CD4-positive, alpha-beta T cell (primary cell): Measurements from ENCODE around the gene ZSWIM1. TPM values are rescaled to one million over a fixed set of nuclear protein-coding genes. Genes with fewer than 3 reads are reported as not detected.

Source experiments
- ATAC-seq: fragments of 200-7000 bp; cut with Tn5 transposase; one replicate; pipeline ENCODE4 v1.10.0; 2022; ENCODE audit warnings: mild to moderate bottlenecking; ENCODE audit not compliant: poor library complexity
- CTCF ChIA-PET: fragments of 350-600 bp; sonication (Branson Sonifier 250); formaldehyde crosslinking; loops from one replicate; lab custom pipeline; 2021; ENCODE audit warnings: antibody characterized with exemption, inconsistent platforms; lab: Charles Lee
- POLR2A ChIA-PET: fragments of 350-600 bp; sonication (Branson Sonifier 250); formaldehyde crosslinking; loops from one replicate; lab custom pipeline; 2021; ENCODE audit warnings: antibody characterized with exemption, inconsistent platforms; lab: Charles Lee
- DNase-seq, 14 experiments: peaks; one replicate each; pipeline ENCODE4 v3.0.0-alpha.2; 2013 to 2020; ENCODE audit warnings: mixed read lengths in 2 of 14
- H3K27ac ChIP-seq, 2 donors: one replicate each; pipeline versions ENCODE4 v1.5.1 to v1.7.0; 2013; ENCODE audit warnings: low read length in 2 of 2, low read depth in 1 of 2, mild to moderate bottlenecking in 1 of 2
- H3K27me3 ChIP-seq, 2 experiments: 1 replicate in 1 of 2; 2 replicates in 1 of 2; pipeline versions ENCODE4 v1.6.1 to v1.7.0; 2013; ENCODE audit warnings: low read length in 2 of 2, control low read depth in 1 of 2, mild to moderate bottlenecking in 1 of 2, moderate library complexity in 1 of 2; ENCODE audit not compliant: insufficient read depth in 2 of 2, control insufficient read depth in 1 of 2
- H3K36me3 ChIP-seq: one replicate; pipeline ENCODE4 v1.6.1; 2013; ENCODE audit warnings: low read length, control low read depth; ENCODE audit not compliant: insufficient read depth
- H3K4me1 ChIP-seq: one replicate; pipeline ENCODE4 v1.6.1; 2013; ENCODE audit warnings: low read length, control low read depth; ENCODE audit not compliant: insufficient read depth
- H3K4me3 ChIP-seq: one replicate; pipeline ENCODE4 v1.5.1; 2013; ENCODE audit warnings: mild to moderate bottlenecking, low read length, moderate library complexity
- H3K9me3 ChIP-seq, 2 experiments: 1 replicate in 1 of 2; 2 replicates in 1 of 2; pipeline versions ENCODE4 v1.6.1 to v1.7.0; 2013; ENCODE audit warnings: low read length in 2 of 2, mild to moderate bottlenecking in 2 of 2, control low read depth in 1 of 2, moderate library complexity in 1 of 2; ENCODE audit not compliant: control insufficient read depth in 1 of 2, insufficient read depth in 1 of 2
- H3K27ac Mint-ChIP-seq: one replicate; pipeline ENCODE4 v1.8.0; 2020; ENCODE audit warnings: mixed read lengths
- H3K27me3 Mint-ChIP-seq: one replicate; pipeline ENCODE4 v1.8.0; 2021; ENCODE audit warnings: mixed read lengths
- H3K36me3 Mint-ChIP-seq: one replicate; pipeline ENCODE4 v1.8.0; 2021; ENCODE audit warnings: low read depth, mixed read lengths
- H3K4me1 Mint-ChIP-seq: one replicate; pipeline ENCODE4 v1.8.0; 2021; ENCODE audit warnings: low read depth, mixed read lengths
- H3K4me3 Mint-ChIP-seq: one replicate; pipeline ENCODE4 v1.8.0; 2020; ENCODE audit warnings: mild to moderate bottlenecking, mixed read lengths
- H3K9me3 Mint-ChIP-seq: one replicate; pipeline ENCODE4 v1.8.0; 2020; ENCODE audit warnings: mixed read lengths
- intact Hi-C, 2 experiments: fragments of 100-400 bp; cut with DNase I in 1 of 2; cut with micrococcal nuclease in 1 of 2; formaldehyde crosslinking; loops; one replicate each; pipeline versions ENCODE4 v1.15.1 to v1.9.0; 2023 to 2025; cut with DNase I, micrococcal nuclease
- total RNA-seq, 174 experiments: library from RNA in 2 of 174; stranded (reverse) in 2 of 174; gene quantifications; one replicate each; pipeline ENCODE4 v1.2.3 and lab custom pipeline; 2021 to 2026
- TF ChIP-seq, protein P1 (sequence below): fragments of 200-600 bp; IDR thresholded peaks from one replicate; pipeline ENCODE4 v1.8.0; 2022; ENCODE audit warnings: antibody characterized with exemption, mild to moderate bottlenecking

ZSWIM1 gene
- total RNA-seq, 2 experiments from 2014 or later: 9.3 to 10.7 TPM

DNA sequence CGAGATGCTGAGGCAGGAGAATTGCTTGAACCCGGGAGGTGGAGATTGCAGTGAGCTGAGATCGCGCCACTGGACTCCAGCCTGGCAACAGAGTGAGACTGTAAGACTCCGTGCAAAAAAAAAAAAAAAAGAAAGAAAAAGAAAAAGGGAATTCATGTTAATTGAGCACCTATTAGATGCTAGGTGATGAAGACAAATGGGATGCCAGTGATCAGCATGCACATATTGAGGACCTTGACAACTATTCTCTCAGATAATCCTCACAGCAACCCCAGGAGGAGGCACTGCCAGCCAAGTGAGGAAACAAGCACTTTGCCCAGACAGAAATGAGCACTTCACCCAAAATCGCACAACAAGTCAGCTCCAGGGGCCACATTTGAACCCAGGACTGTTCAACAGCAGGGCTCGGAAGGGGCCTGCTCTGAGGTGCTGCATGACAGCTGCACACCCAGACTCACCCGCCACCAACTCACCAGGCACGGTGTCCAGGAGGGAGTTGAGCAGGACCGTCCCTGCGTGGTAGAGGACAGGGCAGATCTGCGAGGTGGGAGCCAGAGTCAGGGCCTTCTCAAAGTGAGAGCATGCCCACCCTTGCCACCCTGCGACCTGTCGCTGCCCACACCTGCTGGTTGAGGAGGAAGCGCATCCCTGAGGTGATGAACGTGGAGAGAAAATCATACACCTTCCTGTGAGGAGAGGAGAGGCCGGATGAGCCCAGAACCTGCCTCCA is 26.4 kb downstream of the ZSWIM1 start:
- TF ChIP-seq, protein P1, sequence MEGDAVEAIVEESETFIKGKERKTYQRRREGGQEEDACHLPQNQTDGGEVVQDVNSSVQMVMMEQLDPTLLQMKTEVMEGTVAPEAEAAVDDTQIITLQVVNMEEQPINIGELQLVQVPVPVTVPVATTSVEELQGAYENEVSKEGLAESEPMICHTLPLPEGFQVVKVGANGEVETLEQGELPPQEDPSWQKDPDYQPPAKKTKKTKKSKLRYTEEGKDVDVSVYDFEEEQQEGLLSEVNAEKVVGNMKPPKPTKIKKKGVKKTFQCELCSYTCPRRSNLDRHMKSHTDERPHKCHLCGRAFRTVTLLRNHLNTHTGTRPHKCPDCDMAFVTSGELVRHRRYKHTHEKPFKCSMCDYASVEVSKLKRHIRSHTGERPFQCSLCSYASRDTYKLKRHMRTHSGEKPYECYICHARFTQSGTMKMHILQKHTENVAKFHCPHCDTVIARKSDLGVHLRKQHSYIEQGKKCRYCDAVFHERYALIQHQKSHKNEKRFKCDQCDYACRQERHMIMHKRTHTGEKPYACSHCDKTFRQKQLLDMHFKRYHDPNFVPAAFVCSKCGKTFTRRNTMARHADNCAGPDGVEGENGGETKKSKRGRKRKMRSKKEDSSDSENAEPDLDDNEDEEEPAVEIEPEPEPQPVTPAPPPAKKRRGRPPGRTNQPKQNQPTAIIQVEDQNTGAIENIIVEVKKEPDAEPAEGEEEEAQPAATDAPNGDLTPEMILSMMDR: no peak
- H3K4me3 Mint-ChIP-seq: no peak overlapping the region
- H3K27me3 Mint-ChIP-seq: peaks cover 11% of the 10 kb centered on the region

DNA sequence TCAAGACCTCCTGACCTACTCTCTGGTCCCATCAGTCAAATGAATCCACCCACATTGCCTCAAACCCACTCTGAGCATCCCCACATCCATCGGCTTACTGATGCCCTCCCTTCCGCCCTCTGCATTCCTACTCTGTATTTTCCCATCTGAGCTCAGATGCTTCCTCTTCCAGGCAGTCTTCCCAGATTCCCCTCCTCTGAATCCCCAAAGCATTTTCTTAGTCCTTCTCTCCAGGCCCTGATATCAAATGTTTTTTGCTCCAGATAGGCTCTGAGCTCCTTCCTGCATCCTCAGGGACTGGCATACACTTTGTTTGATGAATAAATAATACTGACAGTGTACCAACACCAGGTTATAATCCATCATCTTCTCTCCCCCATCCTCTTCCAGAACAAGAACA is 27.1 kb downstream of the ZSWIM1 start:
- Histone ChIP-seq H3K27me3 (peaks cover 9 to 11% of the 10 kb centered on the region in 2 experiments), H3K9me3 (no peaks in the 10 kb centered on the region), H3K4me3 (no peak overlapping the region), H3K36me3 (no peaks in the 10 kb centered on the region), H3K27ac (no peak overlapping the region), H3K4me1 (peaks cover 23% of the 10 kb centered on the region)
- Mint-ChIP-seq H3K36me3 (no peaks in the 10 kb centered on the region), H3K4me1 (peaks cover 14% of the 10 kb centered on the region), H3K27ac (no peak overlapping the region), H3K9me3 (no peaks in the 10 kb centered on the region), H3K4me3 (no peak overlapping the region), H3K27me3 (peaks cover 13% of the 10 kb centered on the region)
- TF ChIP-seq, protein P1: no peak
- DNase-seq (no peak), ATAC-seq (no peak)
- POLR2A ChIA-PET: interaction anchor here (1.7 kb wide), 1 partner anchor 27 kb away, joined by 5 read pairs; the partner anchor contains the start of gene PCIF1
- CTCF ChIA-PET: no interaction called here
- intact Hi-C loops: no loop called here

More for the DNA sequence above, 26.4 kb downstream of the ZSWIM1 start:
- DNase-seq: no peak
- ATAC-seq: no peak
- Mint-ChIP-seq H3K27ac (no peak overlapping the region), H3K4me1 (peaks cover 14% of the 10 kb centered on the region), H3K9me3 (no peaks in the 10 kb centered on the region), H3K36me3 (no peaks in the 10 kb centered on the region)
- no peak overlapping the region for H3K27ac ChIP-seq
- H3K4me3 ChIP-seq: no peak overlapping the region
- peaks cover 6 to 9% of the 10 kb centered on the region in 2 experiments for H3K27me3 ChIP-seq
- intact Hi-C loops: no loop called here
- no peaks in the 10 kb centered on the region for H3K36me3 ChIP-seq
- peaks cover 21% of the 10 kb centered on the region for H3K4me1 ChIP-seq
- H3K9me3 ChIP-seq: no peaks in the 10 kb centered on the region
- CTCF ChIA-PET: interaction anchor here (0.9 kb wide), 1 partner anchor 80 kb away, joined by 3 read pairs; no protein-coding TSS in a partner anchor
- POLR2A ChIA-PET: no interaction called here

DNA sequence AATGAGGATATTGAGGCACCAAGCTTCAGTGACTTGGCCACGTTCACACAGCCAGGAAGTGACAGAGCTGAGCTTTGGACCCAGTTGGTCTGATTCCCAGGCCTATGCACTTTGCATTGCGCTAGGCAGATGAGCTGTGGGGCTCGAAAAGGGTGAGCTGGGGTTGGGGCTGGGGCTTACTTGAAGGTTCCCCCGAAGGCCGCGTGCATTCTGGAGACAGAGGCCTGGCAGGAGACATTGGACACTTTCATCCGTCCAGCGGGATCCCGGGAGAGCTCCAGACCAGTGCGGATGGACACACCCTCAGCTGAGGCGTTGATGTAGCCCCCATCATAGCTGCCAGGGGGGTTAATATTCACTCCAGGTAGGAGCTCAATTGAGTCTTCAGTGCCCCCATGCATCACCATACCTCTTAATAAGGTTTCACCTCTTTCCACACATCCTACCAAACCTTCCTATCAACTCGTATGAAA is 28.3 kb downstream of the ZSWIM1 start:
- H3K27ac Mint-ChIP-seq: no peak overlapping the region
- peaks cover 18% of the 10 kb centered on the region for H3K27me3 Mint-ChIP-seq
- DNase-seq: no peak
- ATAC-seq: no peak
- peaks cover 23% of the 10 kb centered on the region for H3K4me1 ChIP-seq
- POLR2A ChIA-PET: interaction anchor here (1.2 to 1.7 kb wide), 2 partner anchors 25 to 28 kb away, joined by 4 to 5 read pairs; partner anchors contain the start of gene PCIF1
- intact Hi-C loops: no loop called here
- no peaks in the 10 kb centered on the region for H3K36me3 Mint-ChIP-seq
- peaks cover 9 to 15% of the 10 kb centered on the region in 2 experiments for H3K27me3 ChIP-seq
- CTCF ChIA-PET: interaction anchor here (1.0 to 1.6 kb wide), 2 partner anchors 60 to 61 kb away, joined by 3 read pairs; no protein-coding TSS in a partner anchor
- H3K9me3 Mint-ChIP-seq: no peaks in the 10 kb centered on the region
- H3K9me3 ChIP-seq: no peaks in the 10 kb centered on the region
- no peak overlapping the region for H3K4me3 Mint-ChIP-seq
- H3K4me1 Mint-ChIP-seq: peaks cover 14% of the 10 kb centered on the region
- no peaks in the 10 kb centered on the region for H3K36me3 ChIP-seq
- no peak overlapping the region for H3K4me3 ChIP-seq
- TF ChIP-seq, protein P1: no peak
- no peak overlapping the region for H3K27ac ChIP-seq
